Kidney capillary endothelial cell (primary cell): Measurements from ENCODE around the gene ERMARD.
"Not testable (repeated sequence)": the region's sequence is repeated elsewhere in the genome, so short reads cannot be mapped to it uniquely, and the experiment has no call there.

Experiments
- DNase-seq: peaks from one replicate; pipeline ENCODE4 v3.0.0-alpha.2; 2018; ENCODE audit warnings: low spot score

The ERMARD gene

DNA sequence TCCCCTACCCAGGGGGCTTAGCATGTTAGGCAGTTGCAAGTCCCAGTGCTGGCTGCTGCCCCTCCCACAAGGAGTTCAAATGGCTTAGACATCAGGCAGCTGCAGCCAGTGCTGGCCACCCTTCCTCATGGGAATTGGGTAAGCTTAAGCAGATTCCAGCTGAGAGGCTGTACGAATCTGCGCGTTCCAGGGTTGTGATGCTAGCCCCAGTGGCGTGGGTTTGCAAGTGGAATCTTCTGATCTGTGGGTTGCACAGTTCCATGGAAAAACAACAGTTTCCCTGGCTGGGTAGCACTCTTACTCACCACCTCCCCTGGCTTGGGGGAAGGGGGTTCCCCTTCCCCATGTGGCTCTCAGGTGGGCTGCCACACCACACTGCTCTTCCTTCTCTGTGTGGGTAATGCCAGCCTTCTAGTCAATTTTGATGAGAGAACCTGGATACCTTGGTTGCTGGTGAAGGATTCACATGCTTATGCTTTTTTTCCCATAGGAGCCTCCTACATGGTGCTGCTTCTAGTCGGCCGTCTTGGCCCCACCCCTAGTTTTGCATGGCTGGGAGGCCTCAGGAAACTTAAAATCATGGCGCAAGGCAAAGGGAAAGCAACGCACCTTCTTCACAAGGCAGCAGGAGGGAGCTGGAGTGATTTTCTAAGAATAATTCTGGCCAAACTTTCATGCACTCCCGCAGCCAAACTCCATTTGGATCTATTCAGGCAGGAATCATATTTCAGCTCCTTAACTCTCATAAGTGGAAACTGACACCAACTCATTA is 13.0 kb upstream of the ERMARD start:
- DNase-seq = no peak

DNA sequence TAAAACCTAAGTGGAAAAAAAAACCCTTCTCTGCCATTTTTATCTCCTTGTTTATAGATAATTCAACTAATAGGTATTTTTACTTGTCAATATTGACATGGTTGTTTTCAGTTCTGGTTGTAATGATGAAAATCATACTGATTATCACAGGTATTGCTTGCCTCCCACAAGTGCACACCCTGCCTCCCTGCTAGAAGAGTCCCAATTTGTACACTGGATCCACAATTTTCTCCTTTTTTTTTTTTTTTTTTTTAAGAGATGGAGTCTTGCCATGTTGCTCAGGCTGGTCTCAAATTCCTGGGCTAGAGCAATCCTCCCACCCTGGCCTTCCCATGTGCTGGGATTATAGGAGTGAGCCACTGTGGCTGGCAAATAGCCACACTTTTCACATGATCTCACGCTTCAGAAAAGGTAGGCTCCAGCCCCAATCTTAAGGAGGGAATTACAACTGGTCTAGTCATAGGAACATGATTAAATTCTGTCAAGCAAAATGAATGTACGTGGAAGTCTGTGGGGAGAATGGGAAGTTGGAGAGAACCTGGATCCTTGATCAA is 12.4 kb upstream of the ERMARD start:
- DNase-seq = no peak

DNA sequence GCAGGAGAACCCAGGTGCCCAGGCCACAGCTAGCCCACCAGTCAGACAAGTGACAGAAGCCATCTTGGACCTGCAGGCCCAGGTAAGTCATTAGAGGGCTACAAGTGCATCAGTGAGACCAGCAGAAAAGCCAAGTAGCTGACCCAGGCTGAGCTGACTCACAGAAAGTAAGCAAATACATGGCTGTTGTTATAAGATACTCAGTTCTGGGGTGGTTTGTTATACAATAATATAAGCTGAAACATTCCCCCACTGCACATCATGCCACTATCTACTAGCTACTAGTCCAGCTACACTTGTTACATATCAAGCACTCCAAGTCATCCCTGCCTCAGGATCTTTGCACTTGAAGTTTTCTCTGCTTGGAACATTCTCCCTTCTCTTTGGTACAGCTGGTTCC is 10.1 kb upstream of the ERMARD start:
- DNase-seq = no peak

- no peak for DNase-seq
Measured at GRCh38 chr6:169745405-169745804, 6.0 kb upstream of the ERMARD start.

DNA sequence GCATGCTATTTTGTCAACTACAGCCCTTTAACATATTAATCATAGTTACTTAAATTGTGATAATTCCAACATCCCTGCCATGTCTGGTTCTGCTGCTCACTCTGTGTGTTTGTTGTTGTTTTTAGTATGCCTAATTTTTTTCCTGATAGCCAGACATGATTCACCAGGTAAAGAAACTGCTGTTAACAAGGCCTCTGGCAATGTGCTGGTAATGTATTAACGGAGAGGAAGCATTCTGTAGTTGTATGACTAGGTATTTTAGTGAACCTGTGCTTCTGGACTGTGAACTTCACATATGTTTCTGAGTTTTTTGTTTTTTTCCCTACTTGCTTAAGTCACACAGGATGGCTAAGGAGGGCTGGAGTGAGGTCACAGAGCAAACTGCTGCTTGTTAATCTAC is 4.9 kb upstream of the ERMARD start:
- no peak for DNase-seq

DNA sequence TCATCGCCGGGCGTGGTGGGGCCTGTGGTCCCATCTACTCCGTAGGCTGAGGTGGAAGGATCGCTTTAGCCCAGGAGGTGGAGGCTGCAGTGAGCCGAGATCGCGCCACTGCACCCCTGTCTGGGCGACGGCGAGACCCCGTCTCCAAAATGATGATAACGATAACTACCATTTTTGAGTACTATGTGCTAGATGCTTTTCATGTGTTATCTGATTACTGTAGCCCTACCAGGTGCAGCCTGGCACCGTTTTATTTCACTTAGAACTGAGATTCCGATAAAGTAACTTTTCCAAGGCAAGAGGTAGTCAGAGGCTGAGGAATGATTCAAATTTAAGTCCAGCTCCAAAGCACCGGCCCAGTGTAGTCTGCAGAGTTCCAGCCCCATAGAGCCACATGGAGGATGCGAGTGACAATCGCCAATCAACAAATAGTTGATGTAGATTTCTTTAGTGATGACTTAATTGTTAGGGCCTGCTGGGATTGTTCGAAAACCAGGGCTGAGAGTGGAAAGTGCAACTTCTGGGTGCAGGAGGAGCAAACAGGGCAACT is 727 bp downstream of the ERMARD start:
- DNase-seq = peak; percentile 19

DNA sequence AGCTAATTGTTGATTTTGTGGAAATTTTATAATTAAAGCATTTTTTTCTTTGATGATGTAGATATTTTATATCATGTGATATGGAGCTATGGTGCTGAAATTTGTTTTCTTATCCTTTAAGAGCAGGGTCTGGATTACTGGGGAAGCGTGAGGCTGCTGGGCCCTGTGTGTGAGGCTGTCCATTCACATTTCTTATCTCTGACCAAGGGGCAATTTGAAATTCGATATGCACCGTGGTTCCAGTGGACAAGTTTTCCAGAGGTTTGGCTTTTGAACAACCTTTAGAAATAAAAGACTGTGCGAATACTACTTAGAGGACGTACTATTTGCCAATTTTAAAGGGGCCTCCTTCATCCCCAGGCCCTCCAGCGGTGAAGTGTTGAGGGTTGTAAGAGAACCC is 3.7 kb downstream of the ERMARD start:
- no peak for DNase-seq

DNA sequence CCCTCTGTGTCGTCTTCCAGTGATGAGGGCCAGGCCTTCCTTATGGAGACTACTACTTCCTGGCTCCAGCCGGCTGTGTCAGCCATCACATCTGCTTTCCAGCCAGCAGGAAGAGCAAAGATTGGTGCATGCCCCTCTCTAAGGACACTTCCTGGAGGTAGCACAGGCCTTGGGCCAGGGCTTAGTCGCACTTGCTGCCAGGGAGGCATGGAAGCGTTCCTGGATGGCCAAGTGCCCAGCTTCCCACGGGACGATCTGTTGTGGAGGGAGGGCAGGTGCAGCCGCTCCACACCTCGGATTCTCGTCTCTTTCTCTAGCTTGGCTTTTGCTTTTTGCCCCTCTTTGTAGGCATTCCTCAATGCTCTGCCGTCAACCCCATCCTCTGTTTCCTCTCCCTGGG is 11.9 kb downstream of the ERMARD start:
- DNase-seq = peak; percentile 10

DNA sequence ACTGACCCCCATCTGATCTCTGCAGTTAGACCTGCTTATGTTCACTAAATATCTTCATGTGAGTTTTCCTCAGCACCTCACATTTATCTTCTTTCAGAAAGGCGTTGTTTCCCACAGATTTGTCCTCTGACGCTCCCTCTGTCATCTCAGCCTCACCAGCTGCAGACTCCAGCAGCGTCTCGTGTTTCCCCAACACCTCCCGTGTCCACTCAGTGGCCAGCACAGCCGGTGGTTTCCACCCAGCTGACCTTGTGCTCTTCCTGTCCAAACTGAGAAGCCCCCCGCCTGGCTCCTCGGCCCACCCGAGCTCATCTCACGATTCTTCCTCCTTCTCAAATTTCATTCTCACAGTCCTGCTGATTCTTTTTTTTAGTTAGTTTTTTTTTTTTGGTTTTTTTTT is 12.5 kb downstream of the ERMARD start:
- DNase-seq = no peak

- DNase-seq = not testable (repeated sequence)
Measured at GRCh38 chr6:169765789-169766188, 14.4 kb downstream of the ERMARD start.

DNA sequence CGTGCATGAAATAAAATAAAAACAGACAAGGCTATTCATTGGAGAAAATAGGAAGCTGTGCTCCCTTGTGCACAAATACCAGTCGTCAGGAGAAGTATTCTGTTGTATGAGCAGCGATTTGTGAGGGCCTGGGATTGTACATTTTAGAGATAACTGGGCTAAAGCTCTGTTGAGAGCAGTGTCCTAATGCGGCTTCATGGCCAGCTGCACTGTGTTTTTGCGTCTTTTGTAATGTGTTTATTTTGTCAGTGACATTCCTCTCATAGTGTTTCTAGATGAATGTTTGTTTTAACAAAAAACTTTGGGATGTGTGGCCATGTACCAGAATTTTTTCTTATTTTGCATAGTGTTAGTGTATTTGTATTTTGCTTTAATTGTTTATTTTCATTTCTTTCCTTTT is 14.8 kb downstream of the ERMARD start:
- no peak for DNase-seq

- DNase-seq = no peak
Measured at GRCh38 chr6:169766921-169767736, 15.7 kb downstream of the ERMARD start.

GRCh38 chr6:169774347-169774746 is 22.9 kb downstream of the ERMARD start:
- no peak for DNase-seq

DNA sequence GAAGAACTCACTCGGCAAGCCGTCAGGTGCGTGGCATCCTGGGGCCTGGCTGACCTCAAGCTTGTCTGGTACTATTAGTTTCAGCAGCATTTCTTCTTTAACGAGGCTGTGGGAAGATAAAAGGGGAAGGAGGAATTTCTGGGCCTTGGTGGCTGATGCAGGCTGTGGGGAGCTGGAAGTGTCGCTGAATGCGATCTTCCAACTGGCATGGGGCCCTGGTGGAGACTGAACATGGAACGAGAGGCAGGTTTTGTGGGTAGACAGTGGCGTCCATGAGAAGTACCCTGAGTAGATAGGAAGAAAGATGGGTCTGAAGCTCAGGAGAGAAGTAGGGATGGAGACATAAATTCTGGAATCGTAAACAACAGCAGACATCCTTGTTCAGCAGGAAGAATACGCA is 23.9 kb downstream of the ERMARD start:
- DNase-seq = no peak

GRCh38 chr6:169776379-169776778 is 25.0 kb downstream of the ERMARD start:
- DNase-seq = no peak

- DNase-seq = no peak
Measured at GRCh38 chr6:169777896-169778295, 26.5 kb downstream of the ERMARD start.

- DNase-seq = no peak
Measured at GRCh38 chr6:169778646-169779045, 27.2 kb downstream of the ERMARD start.

DNA sequence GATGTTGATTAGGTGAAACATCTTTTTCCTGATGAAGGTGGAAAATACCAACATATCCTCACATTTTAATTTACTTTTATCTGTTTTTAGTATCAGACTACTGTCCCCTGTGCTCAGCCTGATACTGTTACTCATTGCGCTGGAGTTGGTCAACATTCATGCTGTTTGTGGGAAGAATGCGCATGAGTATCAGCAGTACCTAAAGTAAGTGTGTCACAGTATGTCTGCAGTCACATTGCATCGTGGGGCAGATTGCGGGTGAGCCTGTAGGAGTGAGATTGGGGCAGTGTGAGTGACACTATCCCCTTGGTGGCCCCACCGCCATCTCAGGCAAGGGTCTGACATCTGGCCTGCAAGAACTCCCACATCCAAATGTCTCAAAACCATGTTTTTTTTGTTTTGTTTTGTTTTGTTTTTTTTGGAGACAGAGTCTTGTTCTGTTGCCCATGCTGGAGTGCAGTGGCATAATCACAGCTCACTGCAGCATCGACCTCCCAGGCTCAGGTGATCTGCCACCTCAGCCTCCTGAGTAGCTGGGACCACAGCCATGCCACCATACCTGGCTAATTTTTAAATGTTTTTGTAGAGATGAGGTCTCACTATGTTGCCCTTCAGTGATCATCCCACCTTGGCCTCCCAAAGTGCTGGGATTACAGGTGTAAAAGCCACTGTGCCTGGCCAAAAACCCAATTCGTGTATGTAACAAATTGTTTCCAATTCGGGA is 27.8 kb downstream of the ERMARD start:
- no peak for DNase-seq

GRCh38 chr6:169779896-169780295 is 28.5 kb downstream of the ERMARD start:
- DNase-seq = no peak

DNA sequence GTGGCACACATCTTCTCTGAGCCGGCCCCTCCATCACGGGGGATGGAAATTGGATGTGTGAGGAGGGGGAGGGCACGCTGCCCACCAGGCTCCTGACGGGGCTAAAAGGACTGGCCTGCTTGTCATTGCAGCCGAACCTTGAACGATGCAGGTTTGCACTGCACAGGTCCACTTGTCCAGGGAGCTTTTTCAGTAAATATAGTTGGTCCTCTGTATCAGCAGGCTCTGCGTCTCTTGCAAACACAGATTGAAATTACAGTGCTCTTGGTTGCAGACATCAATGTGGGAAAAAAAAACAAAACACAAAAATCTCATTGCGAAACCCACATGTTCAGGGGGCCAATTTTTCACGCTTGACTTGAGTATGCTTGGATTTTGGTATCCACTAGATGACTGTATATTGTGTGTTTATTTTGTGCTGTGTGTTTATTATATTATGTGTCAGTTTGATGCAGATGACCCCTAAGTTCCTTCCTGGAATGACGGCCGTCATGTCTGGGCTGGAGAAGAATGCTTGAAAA is 29.2 kb downstream of the ERMARD start:
- DNase-seq = peak; percentile 1

- no peak for DNase-seq
Measured at GRCh38 chr6:169782966-169783365, 31.5 kb downstream of the ERMARD start.

DNA sequence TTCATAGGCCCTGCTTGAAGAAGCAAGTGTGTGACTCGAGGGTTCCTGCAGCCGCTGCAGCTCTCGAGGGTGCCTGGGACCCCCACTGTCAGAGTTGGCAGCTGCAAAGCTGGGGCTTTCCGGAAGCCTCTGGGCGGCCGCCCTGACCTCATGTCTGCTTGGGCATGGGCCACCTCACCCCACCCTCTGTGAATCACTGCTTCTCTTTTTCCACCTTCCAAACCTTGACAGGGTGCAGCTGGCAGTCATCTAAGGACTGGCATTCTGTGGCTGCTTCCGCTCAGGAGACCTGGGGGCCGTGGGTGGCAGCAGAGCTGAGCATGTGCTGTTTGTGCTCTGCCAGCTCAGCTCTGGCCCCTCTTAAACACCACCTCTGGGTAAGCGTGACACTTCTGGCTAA is 32.0 kb downstream of the ERMARD start:
- DNase-seq = no peak
